GM19035 (cell line): Measurements from ENCODE around the gene MRPS25.

Experiments used
- ATAC-seq: cut with Tn5 transposase; IDR thresholded peaks from one replicate; pipeline ENCODE4 v1.9.1; 2021; ENCODE audit not compliant: unreplicated experiment

Gene MRPS25

DNA sequence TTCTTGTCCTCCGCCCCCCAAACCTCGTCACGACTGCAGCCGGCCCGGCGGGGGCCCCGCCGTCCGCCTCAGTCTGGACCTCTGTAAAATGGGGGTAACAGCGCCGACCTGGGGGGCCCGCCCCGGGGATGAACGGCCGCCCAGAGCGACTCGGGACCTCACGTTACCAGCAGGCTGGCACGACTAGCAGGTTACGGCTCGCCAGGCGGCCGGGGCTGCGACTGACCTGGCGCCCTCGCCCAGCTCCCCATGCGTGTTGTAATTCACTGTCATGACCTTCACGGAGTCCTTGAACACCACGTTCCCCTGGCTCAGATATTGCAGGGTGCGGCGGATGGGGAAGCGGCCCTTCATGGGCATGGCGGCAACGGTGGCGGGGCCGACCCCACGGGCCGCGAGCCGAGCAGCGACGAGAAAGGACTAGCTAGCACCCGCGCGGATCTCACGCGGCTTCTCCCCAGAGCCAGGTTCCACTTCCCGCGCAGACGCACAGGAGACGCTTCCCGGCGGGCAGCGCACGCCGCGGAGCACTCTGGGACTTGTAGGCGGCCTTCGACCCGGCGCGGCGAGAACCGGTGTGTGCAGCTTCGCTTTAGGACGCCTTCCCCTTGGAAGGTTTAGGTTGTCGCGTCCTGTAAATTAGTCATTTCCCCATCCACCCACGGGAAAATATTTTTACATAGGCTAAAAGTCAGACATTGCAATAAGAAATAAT lies at the start of gene MRPS25:
MRPS25 (minus strand) TSS at position 481 of the 715 bp plus-strand sequence; CDS start at position 360, 121 bp downstream.
- peak; percentile 96 for ATAC-seq

DNA sequence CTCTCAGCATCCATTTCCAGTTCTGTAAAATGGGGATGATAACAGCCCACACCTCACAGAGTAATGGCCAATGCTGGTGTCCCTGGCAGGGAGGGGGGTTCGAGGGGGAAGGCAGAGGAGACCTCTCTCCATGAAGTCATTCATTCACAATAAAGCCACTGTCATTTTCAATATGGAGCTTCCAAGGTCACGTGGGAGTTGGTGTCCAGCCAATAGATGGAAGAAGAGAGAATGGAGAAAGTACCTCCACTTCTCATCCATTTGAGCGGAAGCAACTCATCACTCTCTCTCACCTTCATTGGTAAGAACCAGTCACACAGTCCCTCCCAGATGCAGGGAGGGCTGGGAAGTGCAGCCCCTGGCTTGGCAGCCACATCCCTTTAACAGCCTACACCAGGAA lies 48.8 kb upstream of the MRPS25 start:
- no peak for ATAC-seq

DNA sequence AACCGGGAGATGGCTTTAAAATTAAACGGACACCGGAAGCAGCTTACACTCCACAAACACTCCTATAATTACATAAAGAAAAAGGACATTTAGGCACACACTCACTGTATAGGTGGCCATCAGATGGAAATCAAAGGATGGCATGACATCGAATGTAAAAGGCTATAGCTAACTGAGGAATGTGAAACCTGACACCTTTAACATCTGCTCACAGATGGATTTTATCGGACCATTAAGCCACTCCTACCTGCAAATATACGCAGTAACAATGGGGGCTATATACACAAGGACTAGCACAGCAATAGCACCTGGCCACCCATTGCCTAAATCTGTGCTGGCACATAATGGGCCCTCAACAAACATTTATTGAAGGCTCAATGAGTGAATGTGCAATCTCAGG lies 48.4 kb upstream of the MRPS25 start:
- ATAC-seq, result no peak

DNA sequence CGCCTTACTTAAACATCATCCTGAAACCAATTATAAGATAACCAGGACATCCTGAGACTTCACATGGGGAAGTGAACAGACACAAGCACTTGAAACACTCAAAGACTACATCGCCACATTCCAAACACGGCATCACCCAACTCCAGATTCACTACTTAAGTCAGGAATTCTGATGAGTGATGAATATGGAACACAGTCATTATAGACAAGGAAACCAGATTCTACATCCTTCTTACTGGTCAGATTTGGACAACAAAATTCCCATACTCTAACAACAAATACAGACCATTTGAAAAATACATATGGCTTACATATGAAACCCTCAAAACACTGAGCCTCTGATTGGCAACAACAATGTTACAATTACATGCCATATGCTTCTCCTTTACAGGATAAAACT lies 46.9 kb upstream of the MRPS25 start:
- ATAC-seq, result no peak

DNA sequence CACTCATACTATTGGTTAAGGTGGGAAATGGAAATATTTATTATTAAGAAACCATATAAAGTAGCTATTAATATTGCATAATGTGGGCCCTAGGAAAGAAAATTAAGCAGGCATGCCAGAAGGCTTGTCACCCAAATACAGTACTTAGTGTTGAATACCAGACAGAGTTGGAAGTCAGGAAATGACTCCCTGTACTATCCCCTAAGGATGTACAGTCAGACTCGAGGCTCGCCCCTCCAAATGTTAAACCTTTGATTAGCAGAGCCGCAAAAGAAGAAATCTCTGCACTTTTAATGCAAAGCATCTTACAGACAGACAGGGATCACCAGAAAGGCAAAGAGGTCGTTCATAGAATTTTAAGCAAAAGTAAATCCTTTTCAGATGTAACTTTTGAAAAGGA lies 45.1 kb upstream of the MRPS25 start:
- no peak for ATAC-seq

DNA sequence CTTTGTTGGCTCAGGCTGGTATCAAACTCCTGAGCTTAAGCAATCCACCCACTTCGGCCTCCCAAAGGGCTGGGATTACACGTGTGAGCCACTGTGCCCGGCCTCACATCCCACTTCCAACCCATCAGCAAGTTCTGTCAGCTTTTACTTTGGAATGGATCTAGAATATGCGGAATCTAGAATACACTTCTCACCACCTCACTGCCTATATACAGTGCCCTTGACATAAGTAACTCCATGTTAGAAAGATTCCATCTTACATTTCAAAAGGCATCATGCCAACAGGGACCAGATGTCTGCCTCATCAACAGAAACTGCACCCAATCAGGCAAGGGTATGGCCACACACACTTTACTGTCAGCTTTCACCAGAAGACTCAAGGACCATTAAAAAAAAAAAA lies 43.8 kb upstream of the MRPS25 start:
- no peak for ATAC-seq

DNA sequence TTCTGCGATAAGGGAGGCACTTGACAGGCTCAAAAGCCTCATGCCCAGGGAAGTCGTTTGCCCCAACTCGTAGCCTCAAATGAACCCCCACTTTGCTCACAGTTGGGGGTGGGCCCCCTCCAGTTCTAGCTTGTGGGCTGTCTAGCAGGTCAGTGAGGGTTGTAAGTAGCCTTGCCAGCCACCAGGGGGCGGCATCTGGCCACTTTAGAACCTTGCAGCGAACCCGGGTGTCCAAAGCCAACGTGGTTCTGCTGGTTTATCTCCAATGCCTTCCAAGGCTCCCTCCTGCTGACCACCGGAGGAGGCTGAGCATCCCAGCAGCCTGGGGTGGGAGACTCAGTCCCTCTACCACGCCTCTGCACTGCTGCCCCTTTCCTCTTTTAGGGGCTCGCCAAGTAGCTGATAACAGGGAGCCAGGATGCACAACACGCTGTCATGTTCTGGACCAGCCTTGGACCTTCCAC lies 43.0 kb upstream of the MRPS25 start:
- ATAC-seq, result peak; percentile 70

DNA sequence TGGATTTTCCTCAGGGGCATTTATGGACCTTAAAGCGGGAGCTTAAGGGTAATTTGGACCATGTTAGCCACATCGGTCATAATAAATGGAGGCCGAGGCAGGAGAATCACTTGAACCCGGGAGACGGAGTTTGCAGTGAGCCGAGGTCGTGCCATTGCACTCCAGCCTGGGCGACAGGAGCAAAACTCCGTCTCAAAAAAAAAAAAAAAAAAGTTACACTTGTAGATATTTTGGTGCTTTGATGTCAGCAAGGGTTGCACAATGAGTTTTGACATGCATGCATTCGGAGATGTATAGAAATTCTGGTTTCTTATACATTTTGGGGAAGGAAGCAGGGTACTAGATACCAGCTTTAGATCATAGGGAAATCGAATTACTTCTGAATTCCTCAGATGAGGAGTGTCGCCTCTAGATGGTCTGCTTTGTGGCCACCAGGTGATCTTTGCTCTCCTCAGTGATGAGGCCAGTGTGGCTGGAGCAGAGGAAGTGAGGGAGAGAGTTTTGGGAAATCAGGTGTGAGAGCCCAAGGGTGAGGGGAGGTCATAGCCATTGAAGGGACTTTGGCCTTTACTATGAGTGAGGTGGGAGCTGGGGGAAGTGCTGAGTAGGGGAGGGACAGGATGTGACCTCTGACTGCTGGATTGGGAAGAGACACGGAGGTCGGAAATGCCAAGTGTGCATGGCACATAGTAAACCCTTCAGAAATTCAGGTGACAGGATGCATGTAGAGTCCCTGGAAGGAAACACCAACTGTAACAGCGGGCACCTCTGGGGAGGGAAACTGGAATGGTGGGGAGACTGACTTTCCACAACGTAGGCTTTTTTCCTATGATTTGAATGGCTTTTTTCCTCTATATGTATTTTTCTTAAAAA lies 42.2 kb upstream of the MRPS25 start:
- no peak for ATAC-seq

DNA sequence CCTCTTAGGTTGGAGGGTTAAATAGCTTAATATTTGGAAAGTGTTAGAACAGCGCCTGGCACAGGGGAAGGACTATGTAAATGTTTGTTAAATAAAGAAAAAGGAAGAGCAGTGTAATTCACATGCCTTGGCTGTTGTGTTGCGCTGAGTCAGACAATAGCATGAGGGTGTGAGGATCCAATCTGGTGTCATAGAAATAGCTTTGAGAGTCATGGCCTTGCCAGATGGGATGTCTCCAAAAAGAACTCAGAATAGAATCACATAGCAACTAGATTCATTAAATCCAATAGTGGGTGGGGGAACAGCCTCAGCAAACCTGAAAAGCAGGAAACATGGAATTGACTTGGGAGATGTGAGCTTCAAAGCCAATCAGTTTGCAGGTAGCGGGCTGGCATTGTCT lies 37.7 kb upstream of the MRPS25 start:
- ATAC-seq, result no peak

DNA sequence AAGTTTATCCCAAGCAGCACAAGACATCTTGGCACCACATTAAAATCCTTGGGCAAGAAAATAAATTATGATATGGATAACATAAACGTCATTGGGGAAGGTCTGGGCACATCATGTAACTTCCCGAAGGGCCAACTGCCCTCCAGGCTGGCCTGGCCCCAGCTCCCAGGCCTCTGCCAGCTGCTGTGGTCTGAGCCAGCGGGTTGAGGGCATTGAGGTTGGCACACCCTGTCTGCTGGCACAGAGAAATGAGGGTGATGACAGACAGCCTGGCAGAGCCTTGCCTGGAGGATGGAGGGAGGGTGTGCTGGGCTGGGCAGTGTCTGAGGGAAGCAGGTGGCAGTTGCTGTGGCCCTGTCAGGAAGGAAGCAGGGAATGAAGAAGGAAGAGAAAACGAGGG lies 37.1 kb upstream of the MRPS25 start:
- no peak for ATAC-seq

DNA sequence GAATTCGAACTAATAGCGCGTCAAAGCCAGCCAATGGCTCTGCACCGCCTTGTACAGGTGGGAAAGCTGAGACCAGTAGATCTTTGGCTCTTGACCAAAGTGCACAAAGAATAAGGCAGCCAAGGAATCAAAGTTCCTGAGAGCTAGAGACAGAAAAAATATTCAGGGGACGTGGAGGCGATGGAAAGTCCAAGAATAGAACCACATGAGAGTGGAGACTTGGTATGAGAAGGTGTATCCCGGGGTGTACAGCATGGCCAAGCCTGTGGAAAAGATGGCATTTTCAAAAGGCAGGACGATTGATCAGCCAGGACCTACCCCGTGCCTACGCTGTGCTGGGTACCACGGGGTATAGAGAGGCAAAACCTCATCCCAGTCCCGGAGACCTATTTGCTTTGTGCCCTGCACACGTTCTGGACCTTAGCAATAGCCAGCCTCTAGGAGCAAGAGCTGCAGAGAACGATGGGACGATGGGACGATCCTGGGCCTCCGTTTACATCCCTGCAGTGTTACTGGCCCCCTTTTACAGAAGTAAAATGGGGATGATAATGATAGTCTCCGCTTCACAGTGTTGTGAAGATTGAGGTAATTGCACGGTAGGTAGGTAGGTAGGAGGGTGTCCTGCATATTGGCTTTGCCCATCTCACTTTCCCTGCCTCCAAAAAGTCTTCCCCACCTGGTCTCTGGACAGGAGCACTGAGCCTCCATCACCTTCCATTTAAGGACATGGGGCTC lies 34.4 kb upstream of the MRPS25 start:
- ATAC-seq, result peak; percentile 20

DNA sequence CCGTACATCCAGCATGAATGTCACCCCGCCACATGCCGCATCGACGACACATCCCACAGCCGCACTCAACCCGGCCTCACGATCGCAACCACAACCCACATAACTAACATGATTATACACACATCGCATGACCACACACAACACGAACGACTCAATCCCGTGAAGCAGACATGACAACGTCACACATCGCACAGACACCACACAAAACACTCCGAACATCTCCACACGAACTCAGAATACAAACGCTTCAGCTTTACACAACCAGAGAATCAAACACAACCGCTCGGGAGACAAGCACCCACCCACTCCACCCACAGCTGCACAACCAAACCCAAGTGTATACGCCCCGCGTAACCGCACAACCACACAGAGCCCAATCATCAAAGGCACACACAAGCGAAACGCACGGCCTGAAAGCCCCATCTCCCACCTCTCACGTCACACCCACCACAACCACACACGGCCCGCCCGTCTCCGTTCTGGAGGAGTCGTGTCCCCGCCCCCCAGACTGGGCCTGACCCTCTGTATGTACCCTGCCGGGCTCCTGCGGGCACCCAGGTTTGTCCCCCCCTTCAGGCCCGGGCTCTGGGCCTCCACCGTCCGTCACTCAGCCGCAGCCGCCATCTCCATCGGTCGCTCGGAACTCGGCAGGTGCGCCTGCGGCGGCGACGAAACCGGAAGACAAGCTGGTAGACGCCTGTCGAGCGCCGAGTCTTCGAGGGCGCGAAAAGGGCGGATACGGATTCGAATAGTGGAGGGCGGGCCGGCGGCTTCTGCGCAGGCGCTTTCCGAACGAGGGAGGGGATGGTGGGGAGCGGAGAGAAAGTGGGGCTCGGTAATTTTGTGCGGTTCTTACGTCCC lies 33.6 kb upstream of the MRPS25 start, which contains the start of gene RBSN:
RBSN (minus strand) TSS at position 646 of the 861 bp plus-strand sequence. CDS start 3,028 bp downstream, outside the sequence.
- peak; percentile 88 for ATAC-seq

DNA sequence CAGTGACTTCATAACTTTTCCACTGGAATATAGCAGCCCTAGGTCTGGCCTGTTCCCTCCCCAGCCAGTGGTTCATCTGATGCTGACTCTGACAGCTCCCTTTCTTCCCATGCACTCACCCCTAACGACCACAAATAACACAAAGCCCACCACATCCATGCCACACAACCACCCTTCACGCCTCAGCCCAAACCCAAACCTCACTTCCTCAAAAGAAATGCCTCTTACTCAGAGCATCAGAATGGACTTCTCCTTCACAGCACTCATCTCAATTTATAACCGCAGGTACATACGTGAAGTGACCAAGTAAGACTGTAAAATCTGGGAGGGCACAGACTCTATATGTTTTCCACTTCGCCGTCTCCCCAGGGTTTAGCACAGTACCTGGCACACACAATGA lies 32.8 kb upstream of the MRPS25 start:
- no peak for ATAC-seq

DNA sequence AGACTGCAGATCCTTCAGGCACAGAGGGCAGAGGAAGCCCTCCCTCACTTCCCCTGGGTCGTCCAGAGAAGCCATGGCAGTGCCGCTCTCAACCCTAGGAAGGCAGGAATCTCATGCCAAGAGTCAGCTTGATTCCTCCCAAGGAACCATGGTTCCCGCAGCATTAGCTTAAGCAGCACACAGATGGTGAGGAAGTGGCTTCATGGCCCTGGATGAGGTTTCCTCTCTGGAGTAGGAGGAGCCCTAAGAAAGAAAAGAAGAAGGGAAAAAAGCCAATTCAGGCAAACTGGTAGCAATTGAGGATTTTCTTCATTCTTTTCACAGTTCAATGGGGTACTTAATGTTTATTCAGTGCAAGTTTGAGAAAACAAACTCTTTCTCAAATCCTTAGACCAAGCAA lies 30.9 kb upstream of the MRPS25 start:
- ATAC-seq, result no peak

DNA sequence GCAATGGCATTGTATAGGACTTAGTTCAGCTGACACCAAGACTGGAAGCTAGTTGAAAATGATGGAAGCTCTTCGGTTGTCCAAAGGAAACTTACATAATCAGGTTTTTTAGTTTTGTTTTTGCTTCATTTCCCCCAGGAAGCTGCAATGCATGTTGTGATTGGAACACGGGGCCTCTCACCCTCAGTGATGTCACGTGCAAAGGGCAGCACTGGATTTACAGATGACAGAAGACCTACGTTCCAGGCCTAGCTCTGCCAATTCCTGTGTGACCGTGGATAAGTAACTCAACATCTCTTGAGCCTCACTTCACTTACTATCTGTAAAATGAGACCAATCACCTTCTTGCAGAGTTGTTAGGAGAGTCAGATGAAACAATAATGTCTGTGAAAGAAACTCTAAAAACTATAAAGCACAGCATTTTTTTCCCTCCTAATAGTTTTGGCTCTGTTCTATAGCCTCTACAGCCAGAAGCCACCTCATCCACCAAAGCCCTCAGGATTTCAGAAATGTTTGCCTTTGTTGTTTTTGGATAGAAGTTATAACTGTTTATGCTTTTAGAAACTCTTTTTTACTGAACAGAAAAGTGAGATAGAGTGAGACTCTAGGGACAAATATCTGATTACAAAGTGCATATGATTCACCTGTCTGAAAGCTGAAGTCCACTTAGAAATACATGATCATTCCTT lies 29.2 kb upstream of the MRPS25 start:
- ATAC-seq, result no peak

DNA sequence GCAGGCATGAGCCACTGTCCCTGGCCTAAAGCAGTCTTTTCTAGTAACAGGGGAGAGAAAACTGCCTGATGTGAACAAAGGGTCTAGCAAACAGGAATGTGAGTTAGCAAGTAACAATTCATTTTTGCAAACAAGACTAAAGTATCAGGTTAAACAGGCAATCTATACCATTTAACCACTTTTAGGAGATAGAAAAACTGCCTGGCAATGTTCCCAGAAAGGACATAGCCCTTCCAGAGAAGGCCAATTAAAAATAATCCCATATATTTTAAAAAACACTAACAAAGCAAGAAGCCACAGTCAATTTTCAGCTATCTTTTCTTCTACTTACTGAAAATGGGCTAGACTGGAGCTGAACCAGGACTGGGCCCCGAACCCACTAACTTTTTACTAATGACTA lies 27.6 kb upstream of the MRPS25 start:
- no peak for ATAC-seq

DNA sequence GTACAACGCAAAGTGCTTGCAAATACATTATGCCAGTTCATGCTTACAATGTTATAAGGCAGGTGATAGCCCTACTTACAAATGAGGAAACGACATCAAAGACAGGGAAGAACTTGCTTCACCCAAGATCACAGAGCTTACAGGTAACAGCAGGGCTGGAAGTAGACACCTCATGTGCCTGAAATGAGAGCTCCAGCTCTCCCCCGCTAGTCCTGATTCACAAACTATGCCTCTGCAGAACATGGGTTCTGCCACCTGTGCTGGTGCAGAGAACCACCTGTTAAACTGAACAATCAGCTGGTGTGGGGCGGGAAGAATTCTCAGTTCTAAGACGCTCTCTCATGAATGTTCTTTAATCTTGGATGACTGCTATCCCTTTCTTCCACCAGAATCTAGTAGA lies 26.5 kb upstream of the MRPS25 start:
- no peak for ATAC-seq

DNA sequence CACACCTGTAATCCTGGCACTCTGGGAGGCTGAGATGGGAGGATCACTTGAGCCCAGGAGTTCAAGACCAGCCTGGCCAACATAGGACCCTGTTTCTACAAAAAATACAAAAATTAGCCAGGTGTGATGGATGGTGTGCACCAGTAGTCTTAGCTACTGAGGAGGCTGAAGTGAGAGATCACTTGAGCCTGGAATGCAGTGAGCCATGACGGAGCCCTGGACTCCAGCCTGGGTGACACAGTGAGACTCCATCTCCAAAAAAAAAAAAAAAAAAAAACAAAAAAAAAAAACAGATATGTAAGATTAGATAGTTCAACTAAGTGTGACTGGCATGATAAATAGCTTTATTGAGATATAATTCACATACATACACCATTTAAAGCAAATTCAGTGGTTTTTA lies 24.1 kb upstream of the MRPS25 start:
- ATAC-seq, result no peak

DNA sequence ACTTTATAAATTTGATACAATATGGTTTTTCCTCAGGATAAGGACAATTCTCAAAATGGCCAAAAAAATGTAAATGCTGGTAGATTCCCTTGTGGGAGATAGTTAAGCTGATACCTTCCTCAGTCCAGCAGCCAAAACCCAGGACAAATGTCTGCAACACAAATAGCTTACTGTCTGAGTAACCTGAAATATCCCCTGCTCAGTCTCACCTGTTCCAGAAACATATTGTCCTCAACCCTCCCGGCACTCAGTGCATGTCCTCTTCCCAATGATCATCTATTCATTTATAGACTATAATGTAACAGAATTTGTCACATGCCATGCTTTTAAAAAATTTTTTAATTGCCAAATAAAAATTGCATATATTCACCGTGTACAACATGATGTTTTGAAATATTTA lies 21.6 kb upstream of the MRPS25 start:
- ATAC-seq, result no peak

DNA sequence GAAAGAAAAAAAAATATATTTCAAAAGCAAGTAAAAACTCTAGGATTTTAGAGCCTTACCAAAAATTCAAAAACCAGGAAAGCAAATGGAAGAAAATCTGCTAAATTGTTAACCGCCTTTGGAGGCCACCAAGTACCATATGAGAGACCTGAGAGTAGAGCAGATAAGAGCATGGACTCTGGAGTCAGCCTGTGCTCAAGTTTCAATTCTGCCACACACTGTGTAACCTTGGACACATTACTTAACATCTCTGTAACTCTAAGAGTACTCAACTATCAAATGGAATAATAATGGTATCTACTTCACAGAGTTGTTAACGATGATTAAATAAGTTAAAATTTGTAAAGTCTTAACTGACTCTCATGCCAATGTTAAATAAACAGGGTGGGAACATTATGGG lies 21.1 kb upstream of the MRPS25 start:
- no peak for ATAC-seq
